DMS53 (cell line): Measurements from ENCODE around the gene ASB2.

Experiments
- DNase-seq: peaks from one replicate; lab custom pipeline; 2025; lab: John Stamatoyannopoulos, UW

The ASB2 gene, protein sequence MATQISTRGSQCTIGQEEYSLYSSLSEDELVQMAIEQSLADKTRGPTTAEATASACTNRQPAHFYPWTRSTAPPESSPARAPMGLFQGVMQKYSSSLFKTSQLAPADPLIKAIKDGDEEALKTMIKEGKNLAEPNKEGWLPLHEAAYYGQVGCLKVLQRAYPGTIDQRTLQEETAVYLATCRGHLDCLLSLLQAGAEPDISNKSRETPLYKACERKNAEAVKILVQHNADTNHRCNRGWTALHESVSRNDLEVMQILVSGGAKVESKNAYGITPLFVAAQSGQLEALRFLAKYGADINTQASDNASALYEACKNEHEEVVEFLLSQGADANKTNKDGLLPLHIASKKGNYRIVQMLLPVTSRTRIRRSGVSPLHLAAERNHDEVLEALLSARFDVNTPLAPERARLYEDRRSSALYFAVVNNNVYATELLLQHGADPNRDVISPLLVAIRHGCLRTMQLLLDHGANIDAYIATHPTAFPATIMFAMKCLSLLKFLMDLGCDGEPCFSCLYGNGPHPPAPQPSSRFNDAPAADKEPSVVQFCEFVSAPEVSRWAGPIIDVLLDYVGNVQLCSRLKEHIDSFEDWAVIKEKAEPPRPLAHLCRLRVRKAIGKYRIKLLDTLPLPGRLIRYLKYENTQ

DNA sequence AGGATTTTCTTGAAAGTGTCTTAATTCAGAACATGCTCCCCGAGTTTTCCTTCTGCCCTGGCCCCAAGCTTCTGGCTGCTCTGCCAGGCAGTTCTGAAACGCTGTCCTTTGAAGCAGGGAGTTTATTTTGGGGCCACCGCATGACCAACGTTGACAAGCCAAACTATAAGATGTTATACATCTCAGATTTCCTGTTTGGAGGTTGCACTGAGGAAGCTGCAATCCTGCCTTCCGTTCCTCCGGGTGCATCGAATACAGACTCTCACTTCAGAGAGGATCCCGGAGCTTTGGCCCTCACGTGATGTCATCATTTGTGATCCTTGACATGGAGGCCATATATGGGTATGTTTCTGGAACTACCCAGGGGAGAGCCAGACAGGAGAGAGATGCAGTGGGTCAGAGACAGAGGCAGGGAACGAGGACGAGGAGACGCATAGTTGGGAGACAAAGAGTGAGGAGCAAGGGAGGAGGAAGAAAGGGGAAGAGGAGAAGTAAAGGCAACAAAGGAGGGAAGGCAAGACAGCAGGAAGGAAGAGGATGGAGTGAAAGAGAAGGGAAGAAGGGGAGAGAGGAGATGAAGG is at the start of gene ASB2:
Gene ASB2, minus strand, starts transcription at position 94 of the 581 bp plus-strand sequence. CDS start 12,031 bp downstream, outside the sequence.
- DNase-seq = peak; percentile 8

DNA sequence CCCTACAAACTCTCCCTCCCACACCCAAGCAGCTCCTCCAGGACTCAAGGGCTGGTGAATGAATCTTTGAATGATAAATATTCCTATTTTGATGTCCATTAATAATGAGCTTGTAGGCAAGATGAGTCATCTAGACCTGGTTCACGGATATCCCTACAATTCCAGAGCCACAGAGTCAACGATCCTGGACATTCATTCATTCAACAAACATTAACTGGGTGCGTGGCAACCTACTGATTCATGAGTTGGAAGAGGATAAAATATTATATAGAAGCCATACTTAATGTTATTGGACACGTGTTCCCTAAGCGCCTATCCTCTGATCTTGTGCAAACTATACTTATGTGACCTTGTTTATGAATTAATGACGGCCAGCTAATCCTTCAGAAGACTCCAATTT is 49.4 kb upstream of the ASB2 start:
- DNase-seq = peak; percentile 55

DNA sequence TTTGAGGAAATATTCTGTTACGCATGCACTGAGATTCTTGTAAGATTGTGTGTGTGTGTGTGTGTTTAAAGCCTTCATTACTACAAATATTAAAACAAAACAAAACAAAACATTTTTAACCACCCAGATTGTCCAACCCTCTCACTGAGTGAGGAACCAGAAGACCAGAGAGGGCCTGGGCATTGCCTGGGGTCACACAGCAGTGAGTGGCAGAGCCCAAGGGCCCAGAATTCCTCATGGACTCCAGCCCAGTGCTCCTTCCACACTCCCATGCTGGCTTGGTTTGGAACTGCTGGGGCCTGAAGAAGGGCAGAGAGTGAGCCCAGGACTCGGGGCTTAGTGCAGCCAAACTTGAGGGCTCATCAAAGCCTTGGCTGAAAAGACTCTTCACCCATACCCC is 48.2 kb upstream of the ASB2 start:
- no peak for DNase-seq

DNA sequence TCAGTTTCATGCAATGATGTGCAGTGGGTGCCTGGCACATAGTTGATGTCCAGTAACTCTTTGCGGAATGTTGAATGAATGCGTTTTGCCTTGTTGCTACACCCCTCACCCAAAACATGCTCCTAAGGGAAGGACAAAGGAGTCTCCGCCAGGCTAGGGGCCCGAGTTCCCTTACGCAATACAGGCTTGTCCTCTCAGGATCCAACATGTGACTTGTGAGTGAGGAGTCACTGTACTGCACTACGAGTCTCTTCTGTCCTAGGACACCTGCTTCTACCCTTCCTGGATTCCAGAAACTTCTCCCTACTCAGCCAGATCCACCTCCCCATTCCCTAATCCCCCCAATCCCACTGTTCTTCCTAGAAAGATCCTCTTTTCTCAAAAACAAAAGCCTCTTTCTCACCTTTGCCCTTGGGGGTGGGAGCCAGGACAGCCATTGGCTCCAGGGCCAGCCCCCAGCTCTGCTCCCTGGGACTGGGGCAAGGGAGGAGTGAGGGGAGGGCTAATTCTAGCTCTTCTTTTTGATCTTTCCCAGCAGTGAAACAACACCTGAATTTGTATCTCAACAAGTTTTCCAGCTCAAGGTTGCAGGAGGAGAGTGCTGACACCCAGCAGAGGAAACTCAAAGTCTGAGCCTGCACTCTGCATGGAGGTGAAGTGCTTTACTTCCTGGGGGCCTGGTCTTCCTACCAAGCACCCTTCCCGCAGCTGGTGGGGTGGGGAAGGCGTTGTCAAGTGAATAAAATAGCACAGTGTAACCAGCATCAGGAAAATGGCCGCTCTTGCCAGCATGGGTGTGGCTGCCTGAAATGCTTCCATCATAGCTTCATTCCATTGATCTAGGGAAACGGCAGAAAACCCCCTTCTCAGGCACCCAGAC is 46.4 kb upstream of the ASB2 start:
- no peak for DNase-seq

DNA sequence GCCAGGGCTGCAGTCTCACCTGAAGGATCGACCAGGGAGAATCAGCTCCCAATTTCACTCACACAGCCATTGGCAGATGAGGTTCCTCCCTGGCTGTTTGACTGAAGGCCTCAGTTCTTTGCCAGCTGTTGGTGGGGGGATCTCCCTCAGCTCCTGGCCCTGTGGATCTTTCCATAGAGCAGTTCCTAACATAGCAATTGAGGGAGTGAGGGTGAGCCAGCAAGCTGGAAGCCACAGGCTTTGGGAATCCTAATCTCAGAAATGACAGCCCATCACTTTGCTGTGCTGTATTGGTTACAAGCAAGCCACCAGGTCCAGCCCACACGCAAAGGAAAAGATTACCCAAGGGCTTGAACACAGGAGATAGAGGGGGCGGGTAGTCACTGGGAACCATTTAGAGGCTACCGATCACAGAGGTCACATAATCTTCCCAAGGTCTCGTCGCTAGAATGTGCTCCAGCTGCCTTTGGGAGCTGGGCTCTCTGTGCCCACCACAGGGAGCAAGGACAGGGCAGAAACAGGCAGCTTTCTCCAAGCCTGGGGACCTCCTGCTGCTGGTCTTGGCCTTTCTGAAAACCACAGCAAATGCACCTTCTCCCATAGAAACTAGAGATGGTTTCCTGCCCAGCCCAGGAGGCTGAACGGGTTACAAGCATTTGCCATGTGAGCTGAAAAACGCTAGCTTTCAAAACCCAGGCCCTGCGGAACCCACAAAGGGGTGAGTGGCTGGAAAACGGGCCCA is 45.2 kb upstream of the ASB2 start:
- no peak for DNase-seq

DNA sequence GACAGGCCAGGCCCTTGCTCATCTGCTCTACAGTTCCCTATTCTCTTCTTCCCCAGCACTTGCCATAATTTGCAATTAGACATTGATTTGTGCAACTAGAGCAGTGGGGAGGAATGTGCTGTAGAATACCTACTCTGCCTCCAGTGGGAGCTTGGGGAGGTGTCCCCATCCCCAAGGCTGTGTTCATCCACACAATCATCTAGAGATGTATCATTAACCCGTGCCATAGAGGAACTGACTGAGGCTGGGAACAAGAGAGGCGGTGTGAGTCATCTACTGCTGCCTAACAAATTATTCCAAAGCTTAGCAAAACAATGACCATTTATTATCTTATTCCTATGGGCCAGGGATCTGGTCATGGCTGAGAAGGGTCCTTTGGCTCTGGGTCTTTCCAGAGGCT is 44.6 kb upstream of the ASB2 start:
- DNase-seq = no peak

DNA sequence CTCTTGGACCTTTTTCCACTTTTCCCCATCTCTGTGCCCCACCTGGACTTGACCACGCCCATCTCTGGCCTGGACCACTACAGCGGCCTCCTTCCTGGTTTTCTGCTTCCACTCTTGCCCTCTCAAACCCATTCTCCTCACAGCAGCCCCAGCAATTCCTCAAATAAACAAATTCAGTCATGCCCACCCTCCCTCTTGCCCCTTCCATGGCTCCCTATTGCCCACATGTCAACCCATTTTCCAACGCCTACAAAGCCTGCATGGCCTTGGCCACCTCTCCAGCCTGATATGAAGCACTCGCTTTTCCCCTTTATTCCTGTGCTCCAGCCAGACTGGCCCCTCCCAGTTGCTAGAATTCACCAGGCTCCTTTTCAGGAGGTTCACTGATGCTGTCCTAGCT is 43.9 kb upstream of the ASB2 start:
- DNase-seq = no peak

DNA sequence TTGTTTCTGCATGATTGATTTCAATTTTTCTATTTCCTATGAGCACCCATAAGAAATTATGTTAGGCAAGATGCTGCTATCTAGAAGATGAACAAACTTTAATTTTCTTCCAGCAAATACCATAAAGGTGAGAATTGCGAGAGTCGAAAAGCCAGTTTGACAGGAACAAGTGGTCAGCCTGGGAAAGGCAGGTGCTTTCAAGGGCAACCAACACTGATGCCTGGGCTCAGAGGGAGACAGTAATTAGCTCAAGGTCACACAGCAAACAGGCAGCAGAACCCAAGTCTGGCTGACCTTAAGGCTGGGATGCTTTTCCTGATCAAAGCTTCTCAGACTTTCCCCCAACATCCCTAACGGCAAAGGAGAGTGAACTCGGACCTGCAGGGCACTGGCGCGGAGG is 43.0 kb upstream of the ASB2 start:
- DNase-seq = peak; percentile 45

DNA sequence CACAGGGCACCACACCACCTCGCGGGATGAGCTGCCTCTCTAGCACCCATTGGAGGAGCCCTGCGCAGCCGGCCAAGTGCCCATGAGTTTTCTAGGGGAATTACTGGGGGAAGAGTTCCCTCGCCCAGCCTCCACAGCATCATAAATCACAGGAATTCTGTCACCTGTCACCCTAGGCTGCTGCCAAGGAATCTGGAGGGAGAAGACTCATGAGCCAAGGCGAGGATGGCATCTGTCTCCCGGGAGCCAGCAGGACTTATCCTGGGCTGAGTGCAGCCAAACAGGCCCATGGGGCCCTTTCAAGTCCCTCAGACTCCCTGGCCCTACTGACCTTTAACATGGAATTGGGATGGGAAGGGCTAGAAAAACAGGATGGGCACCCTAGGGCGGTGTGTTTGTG is 41.9 kb upstream of the ASB2 start:
- no peak for DNase-seq

DNA sequence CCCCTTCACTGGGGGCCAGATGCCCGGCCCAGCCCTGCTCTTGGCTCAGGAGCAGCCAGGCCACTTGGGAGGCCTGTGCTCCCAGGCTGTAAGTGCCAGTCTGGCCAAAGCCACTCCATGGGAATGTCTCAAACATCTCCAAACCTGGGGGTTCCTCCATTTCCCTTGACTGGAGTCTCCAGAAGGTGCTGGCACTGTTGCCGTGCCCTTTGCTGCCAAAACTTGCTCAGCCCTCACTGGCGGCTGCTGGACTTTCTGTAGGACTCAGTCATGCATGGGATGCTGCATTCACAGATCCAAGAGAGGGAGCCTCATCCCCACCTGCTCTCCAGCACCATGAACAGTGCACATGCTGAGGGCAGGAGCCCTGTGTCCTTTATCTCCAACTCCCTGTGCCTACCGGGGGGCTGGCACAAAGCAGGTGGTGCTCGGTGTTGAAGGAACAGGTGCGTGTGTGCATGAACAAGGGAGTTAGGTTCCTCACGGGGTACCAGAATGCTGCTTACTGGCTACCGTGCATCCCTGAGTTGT is 40.1 kb upstream of the ASB2 start:
- no peak for DNase-seq

DNA sequence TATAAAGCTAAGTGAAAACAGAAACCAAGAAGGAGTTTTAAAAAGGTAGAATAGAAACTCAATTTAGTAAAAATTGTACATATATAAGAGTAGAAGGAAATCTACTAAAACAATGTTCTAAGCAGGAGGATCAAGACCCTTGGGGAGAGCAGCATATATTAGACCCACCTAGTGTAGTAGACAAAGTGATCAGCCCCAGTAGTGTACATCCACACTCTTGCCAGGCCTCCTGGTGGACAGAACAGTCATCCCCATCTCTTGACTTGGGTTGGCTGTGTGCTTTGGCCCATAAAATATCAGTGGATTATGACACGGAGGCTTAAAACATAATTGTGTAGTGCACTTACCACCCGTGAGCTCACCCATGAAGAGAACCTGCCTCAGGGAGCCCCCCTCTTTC is 38.9 kb upstream of the ASB2 start:
- DNase-seq = no peak

DNA sequence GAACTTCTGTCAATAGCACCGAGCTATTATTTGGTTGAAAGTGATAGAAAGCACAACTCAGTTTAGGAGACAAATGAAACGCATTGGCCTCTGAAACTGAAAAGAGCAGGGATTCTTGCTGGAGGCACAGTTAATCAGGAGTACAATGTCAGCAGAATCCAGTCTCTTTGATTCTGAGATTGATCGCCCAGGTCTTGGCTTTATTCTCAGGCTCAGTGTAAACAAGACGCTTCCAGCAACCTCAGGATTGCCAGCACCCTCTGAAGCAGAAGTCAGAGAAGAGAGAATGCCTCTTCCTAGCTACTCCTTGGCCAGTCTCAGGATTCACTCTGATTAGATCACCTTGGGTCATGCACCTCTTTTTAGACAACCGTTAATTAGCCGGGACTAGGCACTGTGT is 38.0 kb upstream of the ASB2 start:
- DNase-seq = no peak

DNA sequence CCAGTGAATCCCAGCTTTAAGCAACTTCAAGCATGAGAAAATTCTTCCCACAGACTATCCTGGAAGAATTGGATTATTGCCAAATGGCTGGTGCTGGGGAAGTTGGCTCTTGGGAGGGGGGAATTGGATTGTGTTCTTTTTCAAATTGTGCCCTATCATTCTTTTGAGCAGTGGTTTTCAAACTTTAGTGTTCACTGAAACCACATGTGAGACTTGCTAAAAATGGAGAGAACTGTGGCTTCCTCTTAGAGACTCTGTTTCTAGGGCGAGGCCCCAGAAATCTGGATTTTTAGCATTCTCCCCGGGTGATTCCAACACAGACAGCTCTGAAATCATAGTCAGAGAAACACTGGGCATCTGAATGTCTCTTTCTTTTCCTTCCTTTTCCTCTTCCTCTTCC is 35.4 kb upstream of the ASB2 start:
- peak; percentile 6 for DNase-seq

DNA sequence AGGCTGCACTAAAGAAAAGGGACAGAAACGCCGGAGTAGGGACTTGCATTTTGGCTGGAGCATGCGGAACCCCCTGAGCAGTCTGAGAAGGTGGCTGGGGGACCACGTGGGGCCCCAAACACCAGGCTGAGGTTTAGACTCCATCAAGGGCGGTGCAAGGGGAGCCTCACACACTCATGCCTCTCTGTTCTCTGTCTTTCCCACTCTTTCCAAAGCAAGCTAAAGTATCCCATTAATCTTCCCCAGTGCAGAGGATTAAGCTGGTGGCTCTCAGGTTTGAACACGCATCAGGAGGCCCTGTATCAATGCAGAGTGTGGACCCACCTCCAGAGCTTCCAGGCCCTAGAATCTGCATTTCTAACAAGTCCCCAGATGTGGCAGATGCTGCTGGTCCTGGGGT is 34.3 kb upstream of the ASB2 start:
- no peak for DNase-seq

DNA sequence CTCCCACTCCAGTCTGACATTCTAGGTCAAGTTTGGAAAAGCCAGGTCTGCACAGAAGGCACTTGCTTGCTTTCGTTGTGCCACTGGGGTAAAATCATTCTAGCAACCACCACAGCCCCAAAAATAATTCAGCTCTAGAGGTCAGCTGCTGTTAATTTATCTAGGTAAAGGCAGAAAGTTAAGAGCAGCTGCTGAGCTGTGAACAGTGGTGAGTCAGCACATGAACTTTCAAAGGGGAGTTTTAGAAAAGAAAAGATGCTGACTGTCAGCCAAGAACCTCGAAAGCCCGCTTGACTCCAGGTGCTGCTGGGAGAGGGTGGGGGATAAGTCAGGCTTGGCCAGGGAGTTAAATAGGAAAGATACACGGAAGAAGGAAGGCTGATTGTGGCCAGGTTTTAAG is 33.4 kb upstream of the ASB2 start:
- peak; percentile 4 for DNase-seq

DNA sequence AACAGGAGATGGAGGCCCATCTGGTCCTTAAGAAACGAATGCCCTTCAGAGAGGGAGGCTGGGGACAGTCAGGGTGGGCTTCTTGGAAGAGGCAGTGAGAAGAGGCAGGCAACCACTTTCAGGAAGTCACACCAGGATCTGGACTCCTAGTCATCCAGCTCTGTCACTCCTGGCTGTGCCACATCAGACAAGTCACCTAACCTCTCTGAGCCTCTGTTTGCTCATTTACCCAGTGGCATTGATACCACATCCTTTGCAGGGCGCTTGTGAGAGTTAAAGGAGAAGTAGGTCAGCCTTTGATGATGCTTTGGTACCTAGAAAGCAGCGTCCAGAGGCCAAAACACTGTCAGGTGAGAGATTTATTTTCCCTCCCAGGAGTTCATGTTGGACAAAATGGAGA is 31.9 kb upstream of the ASB2 start:
- DNase-seq = no peak

DNA sequence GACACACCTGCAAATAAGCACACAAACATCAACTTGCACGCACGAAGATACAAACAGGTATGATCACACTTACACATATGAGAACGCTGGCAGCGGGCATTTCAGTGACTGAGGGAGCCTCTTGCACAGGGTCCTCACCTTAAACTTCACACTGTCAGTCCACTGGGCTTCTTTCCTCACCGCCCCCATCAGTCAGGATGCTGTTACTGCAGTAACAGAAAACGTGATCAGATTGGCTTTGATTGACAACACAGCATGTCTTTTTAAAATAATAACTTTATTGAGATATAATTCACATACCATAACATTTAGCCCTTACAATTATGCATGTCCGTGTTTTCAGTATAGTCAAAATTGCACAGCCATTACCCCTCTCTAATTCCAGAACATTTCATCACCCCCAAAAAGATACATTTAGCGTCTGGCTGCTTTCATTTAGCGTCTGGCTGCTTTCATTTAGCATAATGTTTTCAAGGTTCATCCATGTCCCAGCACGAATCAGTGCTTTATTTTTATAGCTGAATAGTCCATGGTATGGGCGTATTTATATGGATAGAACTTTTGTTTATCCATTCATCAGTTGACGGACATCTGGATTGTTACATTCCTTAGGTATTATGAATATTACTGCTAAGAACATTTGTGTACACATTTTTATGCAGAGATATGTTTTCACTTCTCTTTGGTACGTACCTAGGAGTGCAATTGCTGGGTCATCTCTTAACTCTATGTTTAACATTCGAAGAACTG is 29.1 kb upstream of the ASB2 start:
- peak; percentile 29 for DNase-seq

DNA sequence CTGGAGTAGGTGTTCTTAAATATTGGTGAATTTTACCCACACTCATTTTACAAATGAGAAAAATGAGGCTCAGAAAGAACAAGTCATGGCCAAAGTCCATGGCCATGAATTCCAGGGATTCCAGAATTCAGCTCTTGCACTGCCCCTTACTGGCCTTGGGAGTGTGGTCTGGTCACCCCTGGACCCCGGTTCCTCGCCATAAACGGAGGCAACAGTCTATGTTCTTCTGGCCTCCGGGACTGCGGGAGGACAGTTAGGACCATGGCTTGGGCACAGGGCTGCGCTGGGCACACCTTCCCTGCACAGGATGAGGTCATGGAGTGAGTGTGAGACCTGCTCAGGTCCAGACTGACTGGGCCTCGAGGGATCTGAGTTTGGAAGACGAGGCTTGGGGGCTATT is 27.6 kb upstream of the ASB2 start:
- no peak for DNase-seq

DNA sequence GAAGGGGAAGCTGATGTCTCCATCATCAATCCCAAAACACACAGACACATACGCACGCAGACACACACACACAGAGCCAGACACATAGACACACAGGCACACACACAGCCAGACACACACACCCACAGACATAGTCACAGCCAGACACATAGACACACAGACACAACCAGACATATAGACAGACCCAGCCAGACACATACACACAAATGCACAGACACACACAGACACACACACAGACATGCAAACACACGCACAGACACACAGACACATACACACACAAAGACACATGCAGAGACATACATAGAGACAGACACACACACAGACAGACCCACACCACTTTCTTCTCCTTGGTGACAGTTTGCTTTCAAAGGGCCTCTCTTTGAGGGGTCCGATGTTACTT is 27.0 kb upstream of the ASB2 start:
- DNase-seq = no peak

DNA sequence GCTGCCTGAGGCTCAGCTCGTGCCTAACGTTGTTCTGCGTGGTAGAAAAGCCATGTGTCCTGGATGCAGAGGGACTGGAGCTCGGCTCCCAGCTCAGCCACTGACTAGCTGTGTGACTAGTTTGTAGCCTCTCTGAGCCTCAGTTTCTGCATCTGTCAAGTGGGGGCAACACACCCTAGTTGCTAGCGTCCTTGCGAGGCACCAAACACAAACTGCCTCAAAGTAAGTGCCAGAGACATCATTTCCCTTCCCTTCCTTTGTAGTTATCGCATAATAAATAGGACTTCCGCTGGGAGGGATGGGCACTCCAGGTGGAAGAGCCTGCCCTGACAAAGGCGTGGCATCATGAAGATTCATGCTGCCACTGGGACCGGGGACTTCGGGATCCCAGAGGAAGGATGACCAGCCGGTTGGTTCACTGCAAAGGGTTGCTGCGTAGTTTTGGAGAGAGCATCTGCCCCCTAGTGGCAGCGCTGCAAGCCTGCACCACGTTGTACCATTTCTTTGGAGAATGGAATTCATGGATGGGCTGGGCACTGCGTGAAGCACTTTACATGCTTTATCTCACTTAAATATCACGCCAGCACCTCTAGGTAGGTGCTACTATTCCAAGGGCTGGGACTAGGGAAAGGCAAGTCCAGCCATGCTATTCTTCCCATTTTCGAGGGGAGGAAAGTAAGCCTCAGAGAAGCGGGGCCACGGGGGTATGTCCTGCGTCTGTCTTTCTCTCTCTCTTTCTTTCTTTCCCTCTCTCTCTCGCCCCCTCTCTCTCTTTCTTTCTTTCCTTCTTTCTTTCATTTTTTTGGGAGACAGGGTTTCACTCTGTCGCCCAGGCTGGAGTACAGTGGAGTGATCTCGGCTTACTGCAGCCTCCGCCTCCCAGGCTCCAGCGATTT is 25.4 kb upstream of the ASB2 start:
- DNase-seq = peak; percentile 82
